Measurements from ENCODE around the gene ZNF687.

GRCh38 chr1:151336556-151336955 lies 54.5 kb downstream of the ZNF687 start:
- TF ChIP-seq POLR2A (IDR thresholded peaks at IDR 0.05) (no peak), CTCF (IDR thresholded peaks at IDR 0.05) (no peak), POLR2AphosphoS5 (IDR thresholded peaks at IDR 0.05) (no peak), EP300 (IDR thresholded peaks at IDR 0.05) (no peak)
